ENCODE results near the gene MADD.

- TF ChIP-seq POLR2A (IDR thresholded peaks at IDR 0.05; ENCODE audit: low read depth, low read length) (no peak), EZH2 (IDR thresholded peaks at IDR 0.05; ENCODE audit: borderline replicate concordance, low read depth, low read length, severe bottlenecking) (no peak), CTCF (IDR thresholded peaks at IDR 0.05; ENCODE audit: extremely low read depth in 1 of 2, insufficient read depth in 1 of 2, low read depth in 1 of 2, low read length in 2 of 2) (no peak), POLR2AphosphoS5 (IDR thresholded peaks at IDR 0.05; ENCODE audit: insufficient read depth, low read depth, low read length) (no peak), MAX (IDR thresholded peaks at IDR 0.05; ENCODE audit: insufficient read depth, insufficient read length) (no peak), JUN (IDR thresholded peaks at IDR 0.05; ENCODE audit: borderline replicate concordance, insufficient read depth, insufficient read length, low read depth) (no peak)
Measured at GRCh38 chr11:47358731-47359051, 88.8 kb downstream of the MADD start.

Data from endothelial cell of umbilical vein (primary cell).